ENCODE results near the gene SYT6. TPM values are rescaled to one million over a fixed set of nuclear protein-coding genes. Genes with fewer than 3 reads are reported as not detected.

Gene SYT6
- total RNA-seq (under 1 TPM; 0.10 to 0.81 (median 0.47) TPM), polyA plus RNA-seq (under 1 TPM; 0.03 to 0.42 (median 0.10) TPM)
- long read RNA-seq, donor 1: 0 reads
- long read RNA-seq, donor 2: 0 reads

GRCh38 chr1:114153261-114154145 is at the start of gene SYT6:
Gene SYT6, minus strand, starts transcription at chr1:114153869. Its CDS starts 97 bp downstream, at chr1:114153772.
- ATAC-seq (peak; percentile 15 to 49 (median 28)), DNase-seq (peak in 1 of 2 donors; percentile 56)
- Histone ChIP-seq H3K27ac (no peak within 1 kb of the TSS), H3K4me3 (peak within 1 kb of the TSS; percentile 67), H3K4me1 (peaks cover 20% of the 10 kb centered on the region), H3K9me3 (no peaks in the 10 kb centered on the region), H3K36me3 (ENCODE audit: insufficient read depth in 1 of 2, low read depth in 1 of 2) (no peaks in the 10 kb centered on the region), H3K27me3 (ENCODE audit: insufficient read depth in 3 of 3, low read length in 2 of 3) (peaks cover 2 to 62% (median 42%) of the 10 kb centered on the region in 3 donors)
- intact Hi-C loops (cut with DNase I): loop anchor here in 1 of 2 donors (5.0 to 10.0 kb wide), 2 partner anchors 119 to 171 kb away; no protein-coding TSS in a partner anchor
- 1 to 2% (median 1%) methylated on average over 53 to 70 of the region's 70 CpGs for WGBS, 3 donors
- TF ChIP-seq, protein P1, sequence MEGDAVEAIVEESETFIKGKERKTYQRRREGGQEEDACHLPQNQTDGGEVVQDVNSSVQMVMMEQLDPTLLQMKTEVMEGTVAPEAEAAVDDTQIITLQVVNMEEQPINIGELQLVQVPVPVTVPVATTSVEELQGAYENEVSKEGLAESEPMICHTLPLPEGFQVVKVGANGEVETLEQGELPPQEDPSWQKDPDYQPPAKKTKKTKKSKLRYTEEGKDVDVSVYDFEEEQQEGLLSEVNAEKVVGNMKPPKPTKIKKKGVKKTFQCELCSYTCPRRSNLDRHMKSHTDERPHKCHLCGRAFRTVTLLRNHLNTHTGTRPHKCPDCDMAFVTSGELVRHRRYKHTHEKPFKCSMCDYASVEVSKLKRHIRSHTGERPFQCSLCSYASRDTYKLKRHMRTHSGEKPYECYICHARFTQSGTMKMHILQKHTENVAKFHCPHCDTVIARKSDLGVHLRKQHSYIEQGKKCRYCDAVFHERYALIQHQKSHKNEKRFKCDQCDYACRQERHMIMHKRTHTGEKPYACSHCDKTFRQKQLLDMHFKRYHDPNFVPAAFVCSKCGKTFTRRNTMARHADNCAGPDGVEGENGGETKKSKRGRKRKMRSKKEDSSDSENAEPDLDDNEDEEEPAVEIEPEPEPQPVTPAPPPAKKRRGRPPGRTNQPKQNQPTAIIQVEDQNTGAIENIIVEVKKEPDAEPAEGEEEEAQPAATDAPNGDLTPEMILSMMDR (IDR thresholded peaks at IDR 0.05): no peak

DNA sequence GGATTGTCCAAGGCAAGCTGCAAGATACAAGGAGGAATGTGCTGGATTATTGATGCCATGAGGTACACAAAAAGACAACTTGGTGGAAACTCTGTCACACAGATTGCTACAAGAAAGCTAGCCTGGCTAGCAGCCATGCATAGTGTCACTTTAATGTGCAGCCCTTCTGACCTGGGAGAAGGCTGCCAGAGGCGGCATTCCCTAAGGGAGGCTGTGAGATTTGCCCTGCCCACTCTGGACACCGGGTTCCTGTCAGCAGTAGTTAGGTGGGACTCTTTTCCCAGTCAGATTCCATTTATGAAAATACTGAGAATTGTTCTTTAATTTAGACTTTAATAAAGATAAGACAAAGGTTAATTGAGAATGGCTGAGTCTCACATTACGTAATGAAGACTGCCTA is 47.8 kb upstream of the SYT6 start:
- 51 to 56% (median 55%) methylated on average over 3 of the region's 3 CpGs for WGBS, 3 donors
- H3K27ac ChIP-seq: no peak overlapping the region
- no peaks in the 10 kb centered on the region for H3K27me3 ChIP-seq (ENCODE audit: insufficient read depth in 3 of 3, low read length in 2 of 3)
- no peaks in the 10 kb centered on the region for H3K9me3 ChIP-seq
- H3K36me3 ChIP-seq (ENCODE audit: insufficient read depth in 1 of 2, low read depth in 1 of 2): no peaks in the 10 kb centered on the region
- no peaks in the 10 kb centered on the region for H3K4me1 ChIP-seq
- no peak overlapping the region for H3K4me3 ChIP-seq
- TF ChIP-seq, protein P1 (IDR thresholded peaks at IDR 0.05): no peak
- DNase-seq (no peak), ATAC-seq (no peak)
- intact Hi-C loops (cut with DNase I): no loop called here

GRCh38 chr1:114199017-114199594 is 45.4 kb upstream of the SYT6 start:
- H3K27me3 ChIP-seq (ENCODE audit: insufficient read depth in 3 of 3, low read length in 2 of 3): no peaks in the 10 kb centered on the region
- no peak overlapping the region for H3K4me3 ChIP-seq
- no peak overlapping the region for H3K27ac ChIP-seq
- DNase-seq: no peak
- no peaks in the 10 kb centered on the region for H3K9me3 ChIP-seq
- H3K36me3 ChIP-seq (ENCODE audit: insufficient read depth in 1 of 2, low read depth in 1 of 2): no peaks in the 10 kb centered on the region
- intact Hi-C loops (cut with DNase I): no loop called here
- no peaks in the 10 kb centered on the region for H3K4me1 ChIP-seq
- no peak for ATAC-seq
- 84 to 93% (median 86%) methylated on average over 3 of the region's 3 CpGs for WGBS, 3 donors
- TF ChIP-seq, protein P1 (IDR thresholded peaks at IDR 0.05): no peak

DNA sequence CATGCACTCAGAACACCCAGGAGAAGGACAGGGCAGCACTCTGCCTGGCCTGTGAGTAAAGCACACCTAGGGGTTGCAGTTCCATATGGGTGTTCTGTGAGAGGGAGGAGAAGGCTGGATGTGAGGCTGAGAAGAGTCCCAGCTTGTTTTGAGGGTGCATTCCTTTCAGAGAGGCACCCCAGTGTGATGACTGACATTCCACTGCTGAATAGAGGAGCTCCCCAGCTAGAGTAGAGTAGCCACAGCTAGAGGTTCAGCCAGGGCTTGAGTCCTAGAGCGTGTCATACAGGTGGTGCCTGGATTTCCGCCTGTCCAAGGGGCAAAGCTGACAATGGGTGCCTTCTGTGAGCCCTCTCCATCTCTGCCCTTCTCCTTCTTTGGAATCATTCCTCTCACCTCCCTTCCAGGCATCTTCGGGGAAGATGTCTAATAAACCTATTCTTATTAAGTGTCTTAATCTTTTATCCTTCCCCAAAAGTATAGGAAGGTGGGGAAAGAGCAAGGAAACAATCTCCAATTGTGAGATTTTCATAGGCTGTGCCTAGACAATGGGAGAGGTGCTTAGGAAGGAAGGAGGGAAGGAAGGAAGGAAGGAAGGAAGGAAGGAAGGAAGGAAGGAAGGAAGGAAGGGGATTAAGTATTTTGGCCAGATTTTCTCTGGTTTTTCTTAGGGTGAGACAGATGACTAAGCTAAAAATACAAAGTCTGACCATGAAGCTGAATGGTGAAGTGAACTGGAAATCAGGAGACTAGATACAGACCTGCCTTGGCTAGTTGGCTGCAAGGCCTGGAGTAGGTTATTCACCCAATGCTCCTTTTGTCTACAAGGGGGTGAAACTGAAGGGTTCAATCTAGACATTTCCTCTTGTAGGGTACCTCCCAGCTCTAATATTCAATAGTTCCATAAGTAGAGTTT is 43.6 kb upstream of the SYT6 start:
- TF ChIP-seq, protein P1 (IDR thresholded peaks at IDR 0.05): no peak
- H3K4me1 ChIP-seq: no peaks in the 10 kb centered on the region
- no peaks in the 10 kb centered on the region for H3K36me3 ChIP-seq (ENCODE audit: insufficient read depth in 1 of 2, low read depth in 1 of 2)
- H3K9me3 ChIP-seq: no peaks in the 10 kb centered on the region
- no peak for DNase-seq
- WGBS, 3 donors: 63 to 87% (median 84%) methylated on average over 3 of the region's 3 CpGs
- H3K4me3 ChIP-seq: no peak overlapping the region
- no peak overlapping the region for H3K27ac ChIP-seq
- H3K27me3 ChIP-seq (ENCODE audit: insufficient read depth in 3 of 3, low read length in 2 of 3): no peaks in the 10 kb centered on the region
- ATAC-seq: no peak
- intact Hi-C loops (cut with DNase I): no loop called here
